Measurements from ENCODE around the gene CCDC17.
"Not testable (repeated sequence)": the region's sequence is repeated elsewhere in the genome, so short reads cannot be mapped to it uniquely, and the experiment has no call there.

Gene CCDC17

DNA sequence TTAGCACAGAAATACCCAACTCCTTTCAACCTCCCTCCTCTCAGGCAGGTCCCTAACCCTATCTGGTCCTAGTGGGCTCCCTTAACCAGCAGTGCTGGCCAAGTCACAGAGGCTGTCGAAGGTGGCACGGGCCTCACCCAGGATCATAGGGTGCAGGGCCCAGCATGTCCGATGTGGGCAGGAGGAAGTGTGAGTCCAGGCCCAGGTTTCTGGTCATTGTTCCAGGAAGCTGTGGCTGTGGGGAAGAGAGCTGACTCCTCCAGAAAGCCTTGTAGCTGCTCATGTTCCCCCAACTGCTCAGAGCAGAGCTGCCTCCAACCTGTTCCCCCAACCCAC is 2.4 kb downstream of the CCDC17 start:
- DNase-seq, result no peak

DNA sequence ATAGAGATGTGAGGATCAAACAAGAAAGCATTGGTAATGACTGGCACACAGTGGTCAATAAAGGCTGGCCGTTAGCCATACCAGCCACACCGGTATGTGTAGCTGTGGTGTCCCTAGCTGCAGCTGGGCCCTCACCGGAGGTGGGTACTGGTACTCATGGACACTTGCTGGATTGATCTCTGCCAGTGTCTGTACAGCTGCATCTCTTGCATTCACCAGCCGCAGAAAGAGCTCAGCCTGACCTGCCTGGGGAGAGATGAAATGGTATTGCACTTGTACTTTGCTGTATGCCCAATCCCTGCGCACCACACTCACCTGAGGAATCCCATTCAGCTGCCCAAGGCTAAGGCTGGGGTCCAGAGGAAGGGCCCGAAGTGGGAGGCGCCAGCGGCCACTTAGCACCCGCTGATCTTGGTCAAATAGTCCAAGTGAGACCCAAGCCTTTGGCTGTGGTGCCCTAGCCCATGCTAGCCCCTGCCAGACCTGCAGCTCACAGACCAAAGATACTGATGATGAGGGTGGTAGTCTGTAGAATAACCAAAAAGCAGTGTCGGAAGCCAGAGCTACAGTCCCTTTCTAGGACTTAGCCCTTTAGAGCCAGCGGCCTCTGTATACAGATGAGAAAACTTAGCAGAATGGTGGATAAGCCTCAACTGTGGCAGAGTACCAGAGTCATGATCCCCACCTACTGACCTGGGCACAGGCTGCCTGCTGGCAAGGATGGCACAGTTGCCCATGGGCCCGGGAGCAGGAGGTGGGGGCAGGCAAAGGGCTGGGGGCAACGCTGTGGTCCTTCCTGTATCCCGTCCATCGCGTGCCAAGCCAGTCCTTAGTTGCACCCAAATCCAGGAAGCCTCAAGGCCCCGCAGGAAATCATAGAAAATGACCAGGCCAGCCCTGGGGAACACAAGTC is 3.0 kb downstream of the CCDC17 start:
- DNase-seq, result no peak

DNA sequence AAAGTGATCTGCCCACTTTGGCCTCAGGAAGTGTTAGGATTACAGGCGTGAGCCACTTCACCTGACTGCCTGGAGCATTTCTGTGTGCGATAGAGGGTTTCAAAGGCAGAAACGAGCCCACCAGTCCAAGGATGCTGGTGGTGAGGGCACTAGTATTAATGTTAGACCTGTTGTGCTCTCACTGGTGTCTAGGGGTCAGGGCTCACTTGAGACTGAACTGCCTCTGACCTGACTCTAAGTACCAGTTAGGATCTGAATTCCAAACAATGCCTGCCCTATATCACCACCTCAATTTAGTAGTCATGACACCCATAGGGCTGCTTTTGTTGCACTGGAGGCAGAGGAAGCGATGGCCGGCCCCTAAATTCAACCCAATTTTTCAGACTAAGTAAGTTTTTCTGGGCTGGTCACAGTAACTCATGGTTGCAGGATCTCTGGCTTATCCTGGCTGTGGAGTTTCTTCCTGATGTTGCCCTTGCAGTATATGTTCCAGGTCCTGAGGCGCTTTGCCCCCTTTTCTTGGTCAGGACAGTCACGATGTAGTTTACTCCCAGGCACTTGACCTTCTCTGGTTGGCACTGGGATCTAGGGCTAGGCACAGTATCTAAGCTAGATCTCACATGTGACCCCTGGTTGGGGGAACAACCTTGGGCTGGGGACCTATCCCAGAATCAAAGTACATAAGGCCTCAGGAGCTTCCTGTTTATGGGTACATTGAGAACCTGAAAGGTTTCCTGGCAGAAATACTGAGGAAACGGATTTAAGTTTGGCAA is 4.5 kb downstream of the CCDC17 start:
- no peak for DNase-seq

DNA sequence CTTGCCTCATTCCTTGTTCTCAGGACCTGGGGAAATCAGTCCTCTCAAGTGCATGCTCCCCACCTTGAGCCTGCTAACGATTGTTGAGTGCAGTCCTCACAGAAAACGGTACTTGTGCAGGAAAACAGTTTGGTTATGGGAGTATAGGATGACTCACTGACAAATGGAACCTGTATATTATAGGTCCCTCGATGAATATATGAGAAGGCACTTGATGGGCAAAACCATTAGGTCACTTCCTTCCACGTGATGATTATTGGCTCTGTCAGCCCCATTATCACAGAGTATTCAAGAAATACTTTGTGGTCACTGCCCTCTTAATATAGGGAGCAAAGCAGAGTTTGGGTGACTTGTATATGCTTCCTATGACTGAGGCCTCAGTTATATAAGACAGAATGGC is 6.2 kb downstream of the CCDC17 start:
- no peak for DNase-seq

DNA sequence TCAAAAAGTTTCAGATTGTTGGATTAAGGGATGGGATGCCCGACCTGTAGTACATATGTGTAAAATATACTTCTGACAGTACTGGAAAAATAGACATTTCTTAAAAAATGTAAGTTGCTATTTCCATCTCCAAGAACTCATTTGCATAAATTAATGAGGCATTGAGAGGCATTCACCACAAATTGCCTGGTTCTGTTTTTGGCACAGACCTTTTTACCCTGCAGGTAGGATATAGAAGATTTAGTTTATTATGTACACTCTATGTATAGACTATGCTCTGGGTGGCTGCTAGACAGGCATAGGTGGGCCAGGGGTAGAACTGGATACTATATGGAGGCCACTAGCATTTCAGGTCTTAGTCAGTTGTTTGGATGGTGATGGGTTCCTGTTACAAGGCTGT is 8.0 kb downstream of the CCDC17 start:
- DNase-seq, result no peak

DNA sequence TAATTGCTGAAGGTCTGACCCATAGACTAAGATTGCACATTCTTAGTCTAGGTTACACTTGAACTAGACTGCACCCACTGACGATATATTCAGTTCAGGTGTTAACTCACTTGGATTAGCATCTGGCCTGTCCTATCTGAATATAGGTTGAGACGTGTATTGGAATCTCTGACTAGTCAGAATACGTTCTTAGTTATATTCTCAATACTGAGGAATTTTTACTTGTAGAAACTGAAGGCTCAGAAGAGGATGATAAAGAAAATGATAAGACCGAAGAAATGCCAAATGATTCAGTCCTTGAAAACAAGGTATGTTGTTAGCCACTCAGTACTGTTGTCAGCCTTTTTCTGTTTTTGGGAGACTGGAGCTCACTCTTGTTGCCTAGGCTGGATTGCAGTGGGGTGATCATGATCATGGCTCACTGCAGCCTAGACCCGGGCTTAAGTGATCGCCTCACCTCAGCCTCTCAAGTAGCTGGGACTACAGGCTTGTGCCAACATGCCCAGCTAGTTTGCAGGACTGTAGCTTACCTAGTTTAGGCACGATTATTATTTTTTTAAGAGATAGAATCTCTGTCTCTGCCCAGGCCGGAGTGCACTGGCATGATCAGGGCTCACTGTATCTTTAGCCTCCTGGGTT is 10.8 kb downstream of the CCDC17 start:
- DNase-seq, result no peak

DNA sequence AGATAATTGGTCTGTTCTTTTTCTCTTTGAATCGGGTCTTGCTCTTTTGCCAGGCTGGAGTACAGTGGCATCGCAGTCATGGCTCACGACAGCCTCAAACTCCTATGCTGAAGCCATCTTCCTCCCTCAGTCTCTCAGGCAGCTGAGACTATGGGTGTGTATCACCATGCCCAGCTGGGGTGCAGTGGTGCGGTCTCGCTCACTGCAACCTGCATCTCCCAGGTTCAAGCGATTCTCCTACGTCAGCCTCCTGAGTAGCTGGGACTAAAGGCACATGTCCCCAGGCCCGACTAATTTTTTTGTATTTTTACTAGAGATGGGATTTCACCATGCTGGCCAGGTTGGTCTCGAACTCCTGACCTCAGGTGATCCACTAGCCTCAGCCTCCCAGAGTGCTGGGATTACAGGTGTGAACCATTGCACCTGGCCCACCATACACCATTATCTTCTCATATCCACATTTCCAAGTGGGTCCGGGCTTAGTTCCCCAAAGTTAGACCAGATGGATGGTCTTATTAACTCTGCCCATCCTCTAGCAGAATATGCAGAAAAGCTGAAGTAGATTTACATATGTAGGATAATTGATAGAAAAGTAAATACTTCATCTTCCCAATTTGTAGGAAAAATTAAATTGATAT is 13.1 kb downstream of the CCDC17 start:
- DNase-seq, result no peak

DNA sequence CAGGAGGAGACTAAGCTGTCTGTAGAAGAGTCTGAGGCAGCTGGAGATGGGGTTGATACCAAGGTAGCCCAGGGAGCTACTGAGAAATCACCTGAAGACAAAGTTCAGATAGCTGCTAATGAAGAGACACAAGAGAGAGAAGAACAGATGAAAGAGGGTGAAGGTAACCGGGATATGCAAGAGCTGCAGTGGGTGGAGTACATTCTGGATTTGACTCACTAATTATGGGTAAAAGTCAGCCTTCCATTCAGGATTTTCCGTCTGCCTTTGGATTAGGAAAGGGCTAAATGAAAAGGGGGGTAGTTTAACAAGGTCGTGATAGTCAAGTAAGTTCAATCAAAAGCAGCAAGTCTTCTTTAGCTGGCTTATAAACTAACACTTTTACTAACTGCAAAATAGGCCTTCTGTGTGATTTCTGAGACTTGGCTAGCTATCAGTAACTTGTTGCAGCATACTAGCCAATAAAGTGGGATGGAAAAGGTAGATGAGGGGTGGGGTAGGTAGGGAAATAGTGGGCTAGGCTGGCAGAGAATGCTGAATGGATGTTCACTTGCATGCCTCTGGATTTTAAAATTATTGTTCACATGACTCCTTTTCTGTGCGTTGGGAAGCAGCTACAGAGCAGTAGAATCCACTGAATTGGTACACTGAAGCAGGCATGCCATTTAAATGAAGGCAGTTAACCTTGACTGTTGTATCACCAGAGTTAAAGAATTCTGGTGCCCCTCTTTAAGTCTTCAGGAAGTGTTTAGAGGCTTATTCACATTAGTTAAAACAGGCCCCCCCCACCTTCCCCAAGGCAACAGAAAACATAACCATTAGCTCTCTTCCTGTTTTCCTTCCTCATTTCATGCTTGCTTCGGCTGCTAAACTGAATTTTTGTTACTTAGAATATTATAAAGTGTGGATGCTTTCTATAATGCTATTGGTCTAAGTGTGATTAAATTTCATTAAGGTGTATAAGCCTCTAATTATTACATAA is 15.4 kb downstream of the CCDC17 start:
- no peak for DNase-seq

DNA sequence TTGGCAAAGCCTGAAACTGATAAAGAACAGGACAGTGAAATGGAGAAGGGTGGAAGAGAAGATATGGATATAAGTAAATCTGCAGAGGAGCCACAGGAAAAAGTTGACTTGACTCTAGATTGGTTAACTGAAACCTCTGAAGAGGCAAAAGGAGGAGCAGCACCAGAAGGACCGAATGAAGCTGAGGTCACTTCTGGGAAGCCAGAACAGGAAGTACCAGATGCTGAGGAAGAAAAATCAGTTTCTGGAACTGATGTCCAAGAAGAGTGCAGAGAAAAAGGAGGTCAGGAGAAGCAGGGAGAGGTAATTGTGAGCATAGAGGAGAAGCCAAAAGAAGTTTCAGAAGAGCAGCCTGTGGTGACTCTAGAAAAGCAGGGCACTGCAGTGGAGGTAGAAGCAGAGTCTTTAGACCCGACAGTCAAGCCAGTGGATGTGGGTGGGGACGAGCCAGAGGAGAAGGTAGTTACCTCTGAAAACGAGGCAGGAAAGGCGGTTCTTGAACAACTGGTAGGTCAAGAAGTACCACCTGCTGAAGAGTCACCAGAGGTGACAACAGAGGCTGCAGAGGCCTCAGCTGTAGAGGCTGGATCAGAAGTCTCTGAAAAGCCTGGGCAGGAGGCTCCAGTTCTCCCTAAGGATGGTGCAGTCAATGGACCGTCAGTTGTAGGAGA is 16.3 kb downstream of the CCDC17 start:
- no peak for DNase-seq

DNA sequence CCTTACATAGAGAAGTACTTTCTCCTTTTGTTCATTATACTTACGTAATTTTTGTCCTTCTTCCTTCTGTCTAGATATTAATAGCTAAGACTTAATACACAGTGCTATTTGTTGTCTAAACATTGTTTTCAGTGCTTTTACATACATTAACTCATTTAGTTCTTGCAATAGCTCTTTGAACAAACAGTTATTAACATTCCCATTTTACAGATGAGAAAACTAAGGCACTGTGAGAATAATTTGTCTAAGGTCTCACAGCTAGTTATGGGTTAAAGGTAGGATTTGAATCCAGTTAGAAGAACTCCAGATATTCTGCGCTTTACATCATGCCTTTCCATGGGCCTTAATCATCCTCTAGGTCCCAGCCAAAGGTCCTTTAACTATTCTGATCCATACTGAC is 19.6 kb downstream of the CCDC17 start:
- no peak for DNase-seq

DNA sequence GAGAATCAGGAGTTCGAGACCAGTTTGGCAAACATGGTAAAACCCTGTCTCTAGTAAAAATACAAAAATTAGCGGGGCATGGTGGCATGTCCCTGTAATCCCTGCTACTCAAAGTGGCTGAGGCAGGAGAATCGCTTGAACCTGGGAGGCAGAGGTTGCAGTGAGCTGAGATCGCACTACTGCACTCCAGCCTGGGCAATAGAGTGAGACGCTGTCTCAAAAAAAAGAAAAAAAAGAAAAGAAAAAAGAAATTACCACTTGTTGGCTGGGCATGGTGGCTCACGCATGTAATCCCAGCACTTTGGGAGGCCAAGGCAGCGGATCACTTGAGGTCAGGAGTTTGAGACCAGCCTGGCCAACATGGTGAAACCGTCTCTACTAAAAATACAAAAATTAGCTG is 27.1 kb downstream of the CCDC17 start:
- not testable (repeated sequence) for DNase-seq

DNA sequence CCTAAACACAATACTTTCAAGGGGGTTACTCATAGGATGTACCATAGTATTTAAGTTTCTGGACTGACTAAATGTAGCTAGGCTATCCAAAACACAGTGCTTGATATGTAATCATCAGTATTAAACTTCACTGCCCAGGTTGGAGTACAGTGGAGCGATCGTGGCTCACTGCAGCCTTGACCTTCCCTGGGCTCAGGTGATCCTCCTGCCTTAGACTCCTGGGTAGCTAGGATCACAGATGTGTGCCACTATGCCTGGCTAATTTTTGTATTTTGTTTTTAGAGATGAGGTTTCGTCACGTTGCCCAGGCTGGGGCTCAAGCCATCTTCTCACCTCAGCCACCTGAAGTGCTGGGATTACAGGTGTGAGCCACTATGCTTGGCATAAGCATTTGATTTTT is 29.4 kb downstream of the CCDC17 start:
- no peak for DNase-seq

DNA sequence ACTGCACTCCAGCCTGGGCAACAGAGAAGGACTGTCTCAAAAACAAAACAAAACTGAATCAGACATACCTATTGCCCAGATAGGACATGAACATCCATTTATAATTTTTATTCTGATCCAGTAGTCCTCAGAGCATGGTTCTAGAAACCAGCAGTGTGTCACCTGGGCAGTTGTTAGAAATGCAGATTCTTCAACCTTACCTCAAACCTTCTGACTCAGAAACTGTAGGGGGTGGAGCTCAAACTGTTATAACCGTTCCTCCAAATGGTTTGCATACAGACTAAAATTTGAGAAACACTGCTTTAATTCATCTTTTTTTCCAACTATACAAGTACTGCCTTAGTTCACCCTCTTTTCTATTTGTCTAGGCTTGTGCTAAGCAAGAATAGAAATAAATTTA is 34.0 kb downstream of the CCDC17 start:
- no peak for DNase-seq

DNA sequence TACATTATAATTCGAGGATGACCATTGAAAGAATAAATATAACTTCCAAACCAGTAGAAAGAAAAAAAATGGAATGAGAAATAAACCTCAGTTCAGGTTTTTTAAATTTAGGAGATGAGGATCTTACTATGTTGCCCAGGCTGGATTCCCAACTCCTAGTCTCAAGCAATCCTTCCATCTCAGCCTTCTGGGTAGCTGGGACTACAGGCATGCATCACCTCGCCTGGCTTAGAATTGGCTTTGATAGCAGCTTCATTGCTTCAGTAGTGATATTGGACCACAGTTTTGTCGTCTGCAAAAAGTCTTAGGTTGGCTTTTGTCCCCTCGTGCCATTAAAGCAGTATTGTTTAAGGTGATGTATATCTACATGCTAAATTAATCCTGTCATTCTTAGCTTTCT is 37.1 kb downstream of the CCDC17 start:
- no peak for DNase-seq

DNA sequence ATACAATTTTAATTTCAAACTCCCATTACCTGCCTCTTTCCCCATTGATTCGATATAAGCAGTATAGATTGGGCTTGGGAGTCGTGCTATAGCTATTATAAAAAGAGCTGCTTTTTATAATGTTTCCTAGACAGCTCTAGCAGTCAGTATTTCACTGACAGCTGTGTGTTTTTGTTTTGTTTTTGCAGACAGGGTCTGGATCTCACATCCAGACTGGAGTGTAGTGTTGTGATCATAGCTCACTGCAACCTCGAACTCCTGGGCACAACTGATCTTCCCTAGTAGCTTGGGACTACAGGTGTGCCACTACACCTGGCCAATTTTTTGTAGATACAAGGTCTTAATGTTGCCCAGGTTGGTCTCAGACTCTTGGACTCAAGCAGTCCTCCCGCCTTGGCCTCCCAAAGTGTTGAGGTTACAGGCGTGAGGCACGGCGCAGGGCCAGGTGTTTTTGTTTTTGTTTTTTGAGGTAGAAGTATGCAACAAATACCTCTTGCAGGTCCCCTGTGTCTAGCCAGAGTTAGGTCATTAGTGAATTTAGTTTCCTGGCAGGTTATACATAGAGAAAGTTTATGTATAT is 38.3 kb downstream of the CCDC17 start:
- DNase-seq, result no peak

DNA sequence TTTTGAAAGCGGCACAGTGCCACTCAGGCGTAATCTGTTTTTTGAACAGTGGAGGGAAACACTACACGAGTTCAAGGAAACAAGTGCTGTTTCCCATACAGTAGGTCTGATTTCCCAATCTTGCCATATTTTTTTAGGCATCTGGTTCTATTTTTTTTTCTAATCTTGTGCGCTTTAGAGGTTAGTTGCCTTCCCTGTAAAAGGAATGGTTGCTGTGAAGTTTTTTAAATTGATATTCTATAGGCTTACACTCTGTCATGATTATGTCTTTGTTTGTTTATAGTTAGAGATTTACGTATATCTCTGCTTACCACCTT is 38.8 kb downstream of the CCDC17 start:
- no peak for DNase-seq

DNA sequence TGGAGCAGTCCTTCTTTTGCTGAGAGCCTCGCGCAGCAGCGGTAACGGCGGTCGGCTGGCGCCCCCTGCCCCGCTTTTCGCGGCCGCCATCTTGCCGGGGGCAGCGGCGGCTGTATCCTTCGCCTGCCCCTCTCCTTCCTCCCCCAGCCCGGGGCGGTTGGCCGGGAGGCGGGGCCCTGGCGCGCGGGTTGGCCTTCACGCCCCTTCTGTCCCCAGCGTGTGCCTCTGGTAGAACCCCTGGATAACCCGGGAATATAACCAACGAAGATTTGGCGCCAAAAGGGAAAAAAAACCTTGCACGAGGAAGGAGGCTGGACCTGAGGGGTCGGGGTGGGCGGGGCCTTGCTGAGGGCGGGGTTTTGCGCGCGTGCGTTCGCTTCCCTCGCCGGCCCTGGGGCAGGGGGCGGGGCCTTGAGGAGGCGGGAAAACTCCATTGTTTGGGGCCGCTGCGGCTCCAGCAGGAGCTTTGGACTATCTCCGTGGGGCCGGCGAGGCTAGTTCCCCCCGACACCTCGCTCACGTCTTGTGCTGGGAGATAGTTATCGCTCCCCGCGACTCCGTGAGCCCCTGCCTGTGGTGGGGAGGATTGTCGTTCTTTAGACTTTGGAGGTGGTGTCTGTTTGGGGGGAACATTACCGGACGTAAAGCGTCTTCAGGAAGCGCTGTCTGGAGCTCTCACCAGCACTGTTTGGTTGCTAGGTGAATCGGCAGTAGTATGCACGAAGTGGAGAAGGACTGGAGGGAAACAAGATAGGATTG is 39.3 kb downstream of the CCDC17 start:
- peak; percentile 87 for DNase-seq

DNA sequence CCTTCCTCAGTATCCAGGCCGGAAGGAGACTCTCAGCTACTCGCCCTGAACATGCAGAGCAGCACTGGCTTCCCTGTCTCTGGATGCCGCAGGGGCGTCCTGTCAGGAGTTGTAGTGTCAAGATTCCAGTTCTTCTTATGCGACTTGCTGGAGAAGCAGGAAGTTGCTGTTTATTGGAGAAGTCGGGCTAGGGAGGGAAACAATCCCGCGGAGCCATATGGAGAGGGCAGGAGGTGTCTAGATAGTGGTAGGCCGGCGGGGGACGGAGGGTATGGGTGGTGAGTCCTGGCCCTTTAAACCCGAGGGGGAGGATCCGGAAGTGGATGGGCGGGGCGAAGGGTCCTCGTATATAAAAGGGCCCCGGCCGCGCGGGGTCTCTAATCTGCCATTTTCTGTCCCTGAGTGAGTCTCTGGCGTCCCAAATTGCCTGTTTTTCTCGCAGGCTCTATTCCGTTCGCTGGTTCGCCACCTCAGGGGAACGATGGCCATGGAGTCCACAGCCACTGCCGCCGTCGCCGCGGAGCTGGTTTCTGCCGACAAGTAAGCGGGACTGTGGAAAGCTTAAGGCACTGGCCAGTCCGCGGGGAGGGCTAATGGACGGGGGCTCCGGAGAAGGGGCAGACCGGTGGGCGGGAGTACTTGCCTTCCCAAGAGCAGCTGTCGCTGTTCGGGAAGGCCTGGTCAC is 40.0 kb downstream of the CCDC17 start, which contains the start of gene NASP:
TSS of gene NASP (plus strand) at position 376 of the 685 bp plus-strand sequence. CDS start at position 482, 106 bp downstream.
- peak; percentile 89 for DNase-seq

DNA sequence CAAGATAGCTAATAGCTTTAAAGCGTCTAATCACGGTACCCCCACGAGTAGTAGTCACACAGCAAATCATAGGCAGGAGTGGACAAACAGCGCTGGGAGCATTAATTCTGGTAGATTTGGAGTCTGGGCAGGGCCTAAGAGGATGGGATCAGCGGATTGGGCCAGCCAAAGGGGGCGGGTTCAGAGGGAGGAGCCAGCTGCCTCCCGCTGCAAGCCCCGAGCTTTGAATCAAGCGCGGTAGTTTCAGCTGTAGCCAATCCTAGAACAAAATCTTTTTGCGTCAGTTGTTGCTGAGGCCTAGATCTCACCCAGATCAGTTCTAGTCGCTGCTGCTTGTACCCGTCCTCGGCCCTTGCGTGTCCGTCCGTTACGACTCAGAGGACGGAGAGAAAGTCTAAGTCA is 40.6 kb downstream of the CCDC17 start:
- DNase-seq, result peak; percentile 96

Data from CD4-positive, alpha-beta T cell treated with Interleukin-4 for 4 hours (primary cell).